Esophagus squamous epithelium (tissue), 4 donors: ENCODE results near the gene TMEM63C.

Experiments used
- POLR2A ChIP-seq, 4 donors: fragments of 450-650 bp; IDR thresholded peaks; one replicate each; pipeline ENCODE4 v1.6.1; 2017; ENCODE audit warnings: antibody characterized with exemption in 4 of 4, mild to moderate bottlenecking in 4 of 4, moderate library complexity in 3 of 4
- TF ChIP-seq, protein P1 (sequence below), 6 experiments: fragments of 450-650 bp in 4 of 6; fragments of 200-600 bp in 2 of 6; sonication (generic) in 2 of 6; IDR thresholded peaks; one replicate each; pipeline ENCODE4 v1.5.1; 2016 to 2019; ENCODE audit warnings: antibody characterized with exemption in 6 of 6, mild to moderate bottlenecking in 4 of 6, moderate library complexity in 4 of 6

DNA sequence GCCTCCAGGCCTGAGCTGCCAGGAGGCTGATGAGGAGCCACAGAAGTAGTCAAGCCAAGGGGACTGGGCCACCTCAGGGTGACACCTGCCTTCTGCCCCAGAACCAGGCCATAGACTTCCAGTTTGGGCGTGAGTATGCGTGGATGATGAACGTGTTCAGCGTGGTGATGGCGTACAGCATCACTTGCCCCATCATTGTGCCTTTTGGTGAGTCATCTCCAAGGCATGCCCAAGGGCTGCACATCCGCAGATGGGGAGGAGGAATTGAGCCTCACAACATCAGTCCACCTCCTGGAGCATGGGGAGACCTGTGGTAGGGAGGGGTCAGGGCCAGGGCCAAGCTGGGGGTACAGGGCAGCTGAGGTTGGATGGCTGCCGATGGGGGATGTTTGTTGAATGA lies 67.1 kb downstream of the TMEM63C start:
- TF ChIP-seq, protein P1, sequence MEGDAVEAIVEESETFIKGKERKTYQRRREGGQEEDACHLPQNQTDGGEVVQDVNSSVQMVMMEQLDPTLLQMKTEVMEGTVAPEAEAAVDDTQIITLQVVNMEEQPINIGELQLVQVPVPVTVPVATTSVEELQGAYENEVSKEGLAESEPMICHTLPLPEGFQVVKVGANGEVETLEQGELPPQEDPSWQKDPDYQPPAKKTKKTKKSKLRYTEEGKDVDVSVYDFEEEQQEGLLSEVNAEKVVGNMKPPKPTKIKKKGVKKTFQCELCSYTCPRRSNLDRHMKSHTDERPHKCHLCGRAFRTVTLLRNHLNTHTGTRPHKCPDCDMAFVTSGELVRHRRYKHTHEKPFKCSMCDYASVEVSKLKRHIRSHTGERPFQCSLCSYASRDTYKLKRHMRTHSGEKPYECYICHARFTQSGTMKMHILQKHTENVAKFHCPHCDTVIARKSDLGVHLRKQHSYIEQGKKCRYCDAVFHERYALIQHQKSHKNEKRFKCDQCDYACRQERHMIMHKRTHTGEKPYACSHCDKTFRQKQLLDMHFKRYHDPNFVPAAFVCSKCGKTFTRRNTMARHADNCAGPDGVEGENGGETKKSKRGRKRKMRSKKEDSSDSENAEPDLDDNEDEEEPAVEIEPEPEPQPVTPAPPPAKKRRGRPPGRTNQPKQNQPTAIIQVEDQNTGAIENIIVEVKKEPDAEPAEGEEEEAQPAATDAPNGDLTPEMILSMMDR (IDR thresholded peaks at IDR 0.05) = no peak
- no peak for TF ChIP-seq POLR2A (IDR thresholded peaks at IDR 0.05)
